ENCODE results near the gene GRIK3.

Gene GRIK3

GRCh38 chr1:36994294-36994693 lies 40.0 kb downstream of the GRIK3 start:
- Histone ChIP-seq H3K9me3 (ENCODE audit: insufficient read depth, low read depth, low read length) (no peaks in the 10 kb centered on the region), H3K4me3 (ENCODE audit: low read length, poor library complexity, severe bottlenecking) (no peak overlapping the region), H3K36me3 (ENCODE audit: insufficient read depth, low read length) (no peaks in the 10 kb centered on the region), H2AFZ (ENCODE audit: low read length) (no peak overlapping the region), H3K27me3 (ENCODE audit: insufficient read depth, low read length, poor library complexity, severe bottlenecking) (no peaks in the 10 kb centered on the region), H3K4me2 (ENCODE audit: low read depth, low read length, poor library complexity, severe bottlenecking) (no peak overlapping the region), H3F3A (ENCODE audit: low read depth) (no peaks in the 10 kb centered on the region), H4K20me1 (ENCODE audit: insufficient read depth, low read length, poor library complexity, severe bottlenecking) (no peaks in the 10 kb centered on the region), H3K9ac (ENCODE audit: low read depth, low read length, poor library complexity, severe bottlenecking) (no peak overlapping the region), H3K79me2 (ENCODE audit: insufficient read depth, low read length) (no peaks in the 10 kb centered on the region), H3K4me1 (ENCODE audit: insufficient read depth, low read length, poor library complexity, severe bottlenecking) (no peaks in the 10 kb centered on the region), H3K9me2 (replicated peaks; ENCODE audit: low read depth, low read length) (no peaks in the 10 kb centered on the region)
- TF ChIP-seq EZH2phosphoT487 (IDR thresholded peaks at IDR 0.05; ENCODE audit: borderline replicate concordance) = no peak
- TF ChIP-seq, protein P1, sequence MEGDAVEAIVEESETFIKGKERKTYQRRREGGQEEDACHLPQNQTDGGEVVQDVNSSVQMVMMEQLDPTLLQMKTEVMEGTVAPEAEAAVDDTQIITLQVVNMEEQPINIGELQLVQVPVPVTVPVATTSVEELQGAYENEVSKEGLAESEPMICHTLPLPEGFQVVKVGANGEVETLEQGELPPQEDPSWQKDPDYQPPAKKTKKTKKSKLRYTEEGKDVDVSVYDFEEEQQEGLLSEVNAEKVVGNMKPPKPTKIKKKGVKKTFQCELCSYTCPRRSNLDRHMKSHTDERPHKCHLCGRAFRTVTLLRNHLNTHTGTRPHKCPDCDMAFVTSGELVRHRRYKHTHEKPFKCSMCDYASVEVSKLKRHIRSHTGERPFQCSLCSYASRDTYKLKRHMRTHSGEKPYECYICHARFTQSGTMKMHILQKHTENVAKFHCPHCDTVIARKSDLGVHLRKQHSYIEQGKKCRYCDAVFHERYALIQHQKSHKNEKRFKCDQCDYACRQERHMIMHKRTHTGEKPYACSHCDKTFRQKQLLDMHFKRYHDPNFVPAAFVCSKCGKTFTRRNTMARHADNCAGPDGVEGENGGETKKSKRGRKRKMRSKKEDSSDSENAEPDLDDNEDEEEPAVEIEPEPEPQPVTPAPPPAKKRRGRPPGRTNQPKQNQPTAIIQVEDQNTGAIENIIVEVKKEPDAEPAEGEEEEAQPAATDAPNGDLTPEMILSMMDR (conservative IDR thresholded peaks at IDR 0.05; ENCODE audit: low read length) = no peak

GRCh38 chr1:36992139-36992943 lies 42.0 kb downstream of the GRIK3 start:
- no peak for TF ChIP-seq EZH2phosphoT487 (IDR thresholded peaks at IDR 0.05; ENCODE audit: borderline replicate concordance)
- TF ChIP-seq, protein P1 (conservative IDR thresholded peaks at IDR 0.05; ENCODE audit: low read length) = no peak
- H3K4me1 ChIP-seq (ENCODE audit: insufficient read depth, low read length, poor library complexity, severe bottlenecking) = no peaks in the 10 kb centered on the region
- H3K4me3 ChIP-seq (ENCODE audit: low read length, poor library complexity, severe bottlenecking) = no peak overlapping the region
- H3K36me3 ChIP-seq (ENCODE audit: insufficient read depth, low read length) = no peaks in the 10 kb centered on the region
- no peaks in the 10 kb centered on the region for H3K9me2 ChIP-seq (replicated peaks; ENCODE audit: low read depth, low read length)
- no peak overlapping the region for H2AFZ ChIP-seq (ENCODE audit: low read length)
- no peaks in the 10 kb centered on the region for H3F3A ChIP-seq (ENCODE audit: low read depth)
- no peaks in the 10 kb centered on the region for H3K79me2 ChIP-seq (ENCODE audit: insufficient read depth, low read length)
- no peaks in the 10 kb centered on the region for H3K27me3 ChIP-seq (ENCODE audit: insufficient read depth, low read length, poor library complexity, severe bottlenecking)
- no peak overlapping the region for H3K9ac ChIP-seq (ENCODE audit: low read depth, low read length, poor library complexity, severe bottlenecking)
- no peaks in the 10 kb centered on the region for H3K9me3 ChIP-seq (ENCODE audit: insufficient read depth, low read depth, low read length)
- H3K4me2 ChIP-seq (ENCODE audit: low read depth, low read length, poor library complexity, severe bottlenecking) = no peak overlapping the region
- H4K20me1 ChIP-seq (ENCODE audit: insufficient read depth, low read length, poor library complexity, severe bottlenecking) = no peaks in the 10 kb centered on the region

DNA sequence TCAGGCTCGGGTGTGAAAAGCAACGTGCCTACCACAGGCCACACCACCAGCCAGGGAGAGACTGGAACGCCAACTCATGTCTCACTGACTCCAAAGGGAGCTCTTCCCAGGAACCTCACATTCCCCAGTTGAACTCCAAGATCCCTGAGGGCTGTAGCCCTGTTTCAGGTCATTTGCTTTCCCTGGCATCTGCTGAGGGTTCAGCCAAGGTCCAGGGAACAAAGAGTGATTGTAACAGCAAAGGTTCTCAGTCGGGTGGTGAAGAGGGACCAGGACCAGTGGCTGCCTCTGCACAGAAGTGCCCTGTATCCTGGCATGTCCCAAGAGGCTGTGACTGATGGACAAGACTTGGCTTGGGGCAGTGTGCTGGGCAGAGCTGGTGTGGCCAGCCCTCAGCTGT lies 42.8 kb downstream of the GRIK3 start:
- no peaks in the 10 kb centered on the region for H3K27me3 ChIP-seq (ENCODE audit: insufficient read depth, low read length, poor library complexity, severe bottlenecking)
- no peaks in the 10 kb centered on the region for H3F3A ChIP-seq (ENCODE audit: low read depth)
- no peak overlapping the region for H3K9ac ChIP-seq (ENCODE audit: low read depth, low read length, poor library complexity, severe bottlenecking)
- H3K9me2 ChIP-seq (replicated peaks; ENCODE audit: low read depth, low read length) = no peaks in the 10 kb centered on the region
- no peaks in the 10 kb centered on the region for H3K36me3 ChIP-seq (ENCODE audit: insufficient read depth, low read length)
- H3K4me3 ChIP-seq (ENCODE audit: low read length, poor library complexity, severe bottlenecking) = no peak overlapping the region
- H3K9me3 ChIP-seq (ENCODE audit: insufficient read depth, low read depth, low read length) = no peaks in the 10 kb centered on the region
- H3K4me1 ChIP-seq (ENCODE audit: insufficient read depth, low read length, poor library complexity, severe bottlenecking) = no peaks in the 10 kb centered on the region
- TF ChIP-seq, protein P1 (conservative IDR thresholded peaks at IDR 0.05; ENCODE audit: low read length) = no peak
- no peak for TF ChIP-seq EZH2phosphoT487 (IDR thresholded peaks at IDR 0.05; ENCODE audit: borderline replicate concordance)
- no peaks in the 10 kb centered on the region for H4K20me1 ChIP-seq (ENCODE audit: insufficient read depth, low read length, poor library complexity, severe bottlenecking)
- no peak overlapping the region for H3K4me2 ChIP-seq (ENCODE audit: low read depth, low read length, poor library complexity, severe bottlenecking)
- no peak overlapping the region for H2AFZ ChIP-seq (ENCODE audit: low read length)
- H3K79me2 ChIP-seq (ENCODE audit: insufficient read depth, low read length) = no peaks in the 10 kb centered on the region

All from Loucy (cell line).